H1 (cell line): ENCODE measurements around the gene ANKRD17. TPM values are rescaled to one million over a fixed set of nuclear protein-coding genes. Genes with fewer than 3 reads are reported as not detected.

ENCODE experiments used
- ATF2 ChIP-seq: IDR thresholded peaks from 2 replicates; pipeline ENCODE4 v1.6.1; 2012; ENCODE audit warnings: low read length, inconsistent platforms
- BRCA1 ChIP-seq: IDR thresholded peaks from 2 replicates; pipeline ENCODE4 v1.6.1; 2012; ENCODE audit warnings: low read depth, low read length, improper control_type of control experiment
- CHD7 ChIP-seq: fragments of 300-600 bp; sonication (generic); IDR thresholded peaks from 2 replicates; pipeline ENCODE4 v1.7.1; 2012; ENCODE audit warnings: low read length, moderate library complexity, mild to moderate bottlenecking, inconsistent platforms; ENCODE audit not compliant: insufficient replicate concordance
- CREB1 ChIP-seq: IDR thresholded peaks from 2 replicates; pipeline ENCODE4 v1.6.1; 2012; ENCODE audit warnings: inconsistent platforms
- KDM5A ChIP-seq: fragments of 200-600 bp; IDR thresholded peaks from 2 replicates; pipeline ENCODE4 v1.7.1; 2012; ENCODE audit warnings: mild to moderate bottlenecking, low read length, inconsistent platforms, mixed read lengths
- RBBP5 ChIP-seq: IDR thresholded peaks from 2 replicates; pipeline ENCODE4 v1.7.1; 2012; ENCODE audit warnings: low read depth, mild to moderate bottlenecking, inconsistent platforms, low read length, moderate library complexity, borderline replicate concordance
- USF2 ChIP-seq: IDR thresholded peaks from 2 replicates; pipeline ENCODE4 v1.6.1; 2011; ENCODE audit warnings: low read length, improper control_type of control experiment
- polyA plus RNA-seq, 7 experiments: library from polyadenylated mRNA; depleted of rRNA in 3 of 7; stranded (reverse) in 5 of 7; unstranded in 2 of 7; fragments of >200 nt in 5 of 7; fragments of 200-250 nt in 2 of 7; gene quantifications; 1 replicate in 5 of 7; 2 replicates in 1 of 7; 4 replicates in 1 of 7; pipeline versions ENCODE4 v1.2.1 to v1.2.3, GENCODE V29; 2011 to 2013; ENCODE audit warnings: missing spikeins in 2 of 7, mixed read lengths in 2 of 7
- total RNA-seq: library from RNA; stranded (reverse); fragmentation: NEBNext Ultra II Directional; extraction: Animal tissue kit (Norgen Biotek cat#: 25700); gene quantifications from 2 replicates; pipeline ENCODE4 v1.2.1, GENCODE V29; 2021

The ANKRD17 gene
- total and polyA plus RNA-seq, 2 of the 8 experiments (the other 6 are each of a cell fraction or from before 2014, with no cell fraction given) = 42.4 to 93.7 TPM

- TF ChIP-seq ATF2 (no peak), KDM5A (no peak), CREB1 (no peak), RBBP5 (no peak), BRCA1 (no peak), CHD7 (no peak), USF2 (no peak)
Measured at GRCh38 chr4:73109493-73109892, 149.1 kb downstream of the ANKRD17 start (continued).
